Keratinocyte (primary cell): ENCODE measurements around the gene PTMS. TPM values are rescaled to one million over a fixed set of nuclear protein-coding genes. Genes with fewer than 3 reads are reported as not detected.

ENCODE experiments used
- DNase-seq: peaks from one replicate; pipeline ENCODE4 v3.0.0-alpha.2; 2011; ENCODE audit warnings: low read depth, missing footprints, low spot score
- FAIRE-seq: peaks from 2 replicates; lab custom pipeline; 2011; peaks lifted over from hg19 to GRCh38; lab: Jason Lieb, UNC
- H2AFZ ChIP-seq: 2 replicates; pipeline ENCODE4 v1.6.0; 2012; ENCODE audit warnings: low read length, control low read depth, inconsistent platforms; ENCODE audit not compliant: control insufficient read depth
- H3K27ac ChIP-seq: 2 replicates; pipeline ENCODE4 v1.5.1; 2011; ENCODE audit warnings: low read length; ENCODE audit not compliant: control insufficient read depth, insufficient read depth
- H3K27me3 ChIP-seq: 3 replicates; pipeline ENCODE4 v1.6.0; 2011; ENCODE audit warnings: low read length; ENCODE audit not compliant: control insufficient read depth, insufficient read depth; ENCODE audit errors: extremely low read depth
- H3K36me3 ChIP-seq, 2 experiments: 2 replicates in 1 of 2; 3 replicates in 1 of 2; pipeline ENCODE4 v1.5.1; 2011; ENCODE audit warnings: low read length in 2 of 2, mild to moderate bottlenecking in 1 of 2; ENCODE audit not compliant: control insufficient read depth in 2 of 2, insufficient read depth in 2 of 2; ENCODE audit errors: extremely low read depth in 1 of 2
- H3K4me1 ChIP-seq: 3 replicates; pipeline ENCODE4 v1.5.1; 2011; ENCODE audit warnings: low read length; ENCODE audit not compliant: control insufficient read depth, insufficient read depth; ENCODE audit errors: extremely low read depth
- H3K4me2 ChIP-seq: 3 replicates; pipeline ENCODE4 v1.6.0; 2011; ENCODE audit warnings: low read depth, low read length; ENCODE audit not compliant: control insufficient read depth, insufficient read depth; ENCODE audit errors: extremely low read depth
- H3K4me3 ChIP-seq, 3 experiments: fragments of 200-600 bp in 1 of 3; sonication (generic) in 1 of 3; 2 replicates in 2 of 3; 3 replicates in 1 of 3; pipeline ENCODE4 v1.5.1; 2011 to 2016; ENCODE audit warnings: low read length in 3 of 3, mild to moderate bottlenecking in 3 of 3, control low read depth in 2 of 3, inconsistent platforms in 1 of 3, low read depth in 1 of 3, mixed read lengths in 1 of 3, mixed run types in 1 of 3, moderate library complexity in 1 of 3; ENCODE audit not compliant: control insufficient read depth in 2 of 3, insufficient read depth in 2 of 3; ENCODE audit errors: extremely low read depth in 1 of 3
- H3K79me2 ChIP-seq: 2 replicates; pipeline ENCODE4 v1.6.0; 2012; ENCODE audit warnings: low read length; ENCODE audit not compliant: control insufficient read depth, insufficient read depth
- H3K9ac ChIP-seq: 3 replicates; pipeline ENCODE4 v1.6.0; 2011; ENCODE audit warnings: low read length; ENCODE audit not compliant: control insufficient read depth, insufficient read depth; ENCODE audit errors: extremely low read depth
- H3K9me1 ChIP-seq: 3 replicates; pipeline ENCODE4 v1.6.0; 2011; ENCODE audit warnings: low read length; ENCODE audit not compliant: control insufficient read depth, insufficient read depth; ENCODE audit errors: extremely low read depth
- H3K9me3 ChIP-seq: 2 replicates; pipeline ENCODE4 v1.5.1; 2012; ENCODE audit warnings: low read depth, low read length; ENCODE audit not compliant: control insufficient read depth
- H4K20me1 ChIP-seq: 3 replicates; pipeline ENCODE4 v1.6.0; 2011; ENCODE audit warnings: low read length; ENCODE audit not compliant: control insufficient read depth, insufficient read depth; ENCODE audit errors: extremely low read depth
- CTCF ChIP-seq, 3 experiments: IDR thresholded peaks in 1 of 3; conservative IDR thresholded peaks in 1 of 3; optimal IDR thresholded peaks in 1 of 3; 2 replicates in 2 of 3; 3 replicates in 1 of 3; pipeline versions ENCODE3 to v1.5.1; 2011; ENCODE audit warnings: low read length in 3 of 3, mild to moderate bottlenecking in 3 of 3, moderate library complexity in 2 of 3, control low read depth in 1 of 3, inconsistent platforms in 1 of 3; ENCODE audit not compliant: insufficient read depth in 2 of 3; ENCODE audit errors: extremely low read depth in 1 of 3
- EZH2 ChIP-seq: IDR thresholded peaks from one replicate; pipeline ENCODE4 v1.6.1; 2012; ENCODE audit warnings: inconsistent platforms, mild to moderate bottlenecking, low read length, moderate library complexity
- dilution Hi-C: fragments of 300-500 bp; cut with MboI; formaldehyde crosslinking; loops from one replicate; pipeline ENCODE4 v1.7.0; 2020; ENCODE audit warnings: low sequenced_read_pairs; ENCODE audit not compliant: extremely low pct_ligation_motif_present
- polyA plus RNA-seq, 5 experiments: library from polyadenylated mRNA; depleted of rRNA in 3 of 5; stranded (reverse) in 3 of 5; stranded (forward) in 1 of 5; unstranded in 1 of 5; fragments of >200 nt; gene quantifications; 1 replicate in 1 of 5; 2 replicates in 3 of 5; 3 replicates in 1 of 5; pipeline versions ENCODE4 v1.2.1 to v1.2.3, GENCODE V29; 2011 to 2012; ENCODE audit warnings: missing spikeins in 2 of 5, low read depth in 1 of 5, low replicate concordance in 1 of 5

The PTMS gene
- polyA plus RNA-seq, 1 donor (not counting 4 experiments of a cell fraction or from before 2014, with no cell fraction given), result 119 TPM

DNA sequence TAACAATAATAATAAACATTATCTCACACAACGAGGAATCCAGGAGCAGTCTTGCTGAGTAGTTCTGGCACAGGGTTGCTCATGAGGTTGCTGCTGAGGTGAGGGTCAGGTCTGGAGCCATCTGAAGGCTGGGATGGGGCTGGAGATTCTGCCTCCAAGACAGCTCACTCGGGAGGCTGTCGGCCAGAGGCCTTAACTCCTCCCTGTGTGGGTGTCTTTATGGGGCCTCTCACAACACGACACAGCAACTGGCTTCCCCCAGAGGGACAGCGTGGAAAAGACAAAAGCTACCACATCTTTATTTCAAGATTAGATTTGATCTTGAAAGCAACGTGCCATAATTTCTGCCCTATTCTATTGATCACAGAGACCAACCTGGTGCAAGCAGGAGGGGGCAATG is 16.0 kb downstream of the PTMS start:
- Histone ChIP-seq H3K9ac (no peak overlapping the region), H3K27ac (no peak overlapping the region), H3K36me3 (no peaks in the 10 kb centered on the region), H4K20me1 (no peaks in the 10 kb centered on the region), H3K79me2 (no peaks in the 10 kb centered on the region), H3K9me1 (no peaks in the 10 kb centered on the region), H3K4me3 (no peak overlapping the region), H3K9me3 (no peaks in the 10 kb centered on the region), H3K4me2 (no peak overlapping the region), H3K4me1 (peaks cover 8% of the 10 kb centered on the region), H2AFZ (no peak overlapping the region), H3K27me3 (peaks cover 14% of the 10 kb centered on the region)
- FAIRE-seq (no peak), DNase-seq (no peak)
- dilution Hi-C loops, result no loop called here
- TF ChIP-seq CTCF (optimal IDR thresholded peaks at IDR 0.05 in 1 of 3, IDR thresholded peaks at IDR 0.05 in 1 of 3, conservative IDR thresholded peaks at IDR 0.05 in 1 of 3; ENCODE audit: extremely low read depth in 1 of 3, insufficient read depth in 2 of 3, low read length in 3 of 3), result no peak
- TF ChIP-seq EZH2, result no peak

GRCh38 chr12:6782850-6783566 is 16.8 kb downstream of the PTMS start:
- Histone ChIP-seq H3K9me3 (no peaks in the 10 kb centered on the region), H3K9ac (no peak overlapping the region), H4K20me1 (no peaks in the 10 kb centered on the region), H3K27me3 (peaks cover 5% of the 10 kb centered on the region), H3K36me3 (no peaks in the 10 kb centered on the region), H3K4me2 (no peak overlapping the region), H3K27ac (no peak overlapping the region), H3K4me1 (peaks cover 8% of the 10 kb centered on the region), H2AFZ (no peak overlapping the region), H3K79me2 (no peaks in the 10 kb centered on the region), H3K4me3 (no peak overlapping the region), H3K9me1 (no peaks in the 10 kb centered on the region)
- FAIRE-seq (no peak), DNase-seq (no peak)
- dilution Hi-C loops, result no loop called here
- no peak for TF ChIP-seq CTCF (optimal IDR thresholded peaks at IDR 0.05 in 1 of 3, IDR thresholded peaks at IDR 0.05 in 1 of 3, conservative IDR thresholded peaks at IDR 0.05 in 1 of 3; ENCODE audit: extremely low read depth in 1 of 3, insufficient read depth in 2 of 3, low read length in 3 of 3)
- TF ChIP-seq EZH2, result no peak
